Liver (tissue), 9 donors: ENCODE results near the gene MRLN. TPM values are rescaled to one million over a fixed set of nuclear protein-coding genes. Genes with fewer than 3 reads are reported as not detected.

Experiments
- DNase-seq: peaks from one replicate; pipeline ENCODE4 v3.0.0-alpha.2; 2017; ENCODE audit warnings: low spot score
- H3K27ac ChIP-seq, 2 donors: one replicate each; pipeline ENCODE4 v1.7.0; 2013; ENCODE audit warnings: inconsistent platforms in 2 of 2, low read length in 2 of 2, control low read depth in 1 of 2, low read depth in 1 of 2, mild to moderate bottlenecking in 1 of 2
- H3K27me3 ChIP-seq, 4 donors: one replicate each; pipeline versions ENCODE4 v1.6.1 to v1.7.0; 2013; ENCODE audit warnings: low read length in 3 of 4, inconsistent platforms in 1 of 4, mild to moderate bottlenecking in 1 of 4, moderate library complexity in 1 of 4; ENCODE audit not compliant: control insufficient read depth in 4 of 4, insufficient read depth in 4 of 4
- H3K36me3 ChIP-seq, 4 donors: one replicate each; pipeline versions ENCODE4 v1.6.1 to v1.7.0; 2013; ENCODE audit warnings: low read length in 3 of 4, mild to moderate bottlenecking in 3 of 4, low read depth in 1 of 4, moderate library complexity in 1 of 4; ENCODE audit not compliant: control insufficient read depth in 4 of 4, insufficient read depth in 3 of 4
- H3K4me1 ChIP-seq, 4 donors: one replicate each; pipeline versions ENCODE4 v1.6.1 to v1.7.0; 2013; ENCODE audit warnings: low read length in 3 of 4, mild to moderate bottlenecking in 3 of 4, moderate library complexity in 1 of 4; ENCODE audit not compliant: control insufficient read depth in 4 of 4, insufficient read depth in 4 of 4
- H3K4me3 ChIP-seq, 3 donors: one replicate each; pipeline versions ENCODE4 v1.6.1 to v1.7.0; 2013; ENCODE audit warnings: low read length in 3 of 3, control low read depth in 1 of 3, low read depth in 1 of 3, mild to moderate bottlenecking in 1 of 3
- H3K9ac ChIP-seq, 2 donors: one replicate each; pipeline ENCODE4 v1.7.0; 2013; ENCODE audit warnings: low read length in 2 of 2, mild to moderate bottlenecking in 2 of 2, moderate library complexity in 2 of 2, control low read depth in 1 of 2, low read depth in 1 of 2
- H3K9me3 ChIP-seq, 4 donors: one replicate each; pipeline versions ENCODE4 v1.6.1 to v1.7.0; 2013; ENCODE audit warnings: low read length in 3 of 4; ENCODE audit not compliant: control insufficient read depth in 4 of 4
- ATF3 ChIP-seq: IDR thresholded peaks from 2 replicates; pipeline ENCODE4 v1.6.1; 2016; ENCODE audit warnings: antibody characterized with exemption
- EGR1 ChIP-seq, 2 donors: IDR thresholded peaks; 2 replicates each; pipeline ENCODE4 v1.6.1; 2016 to 2018; ENCODE audit warnings: antibody characterized with exemption in 2 of 2, low read depth in 2 of 2
- FOXA1 ChIP-seq: IDR thresholded peaks from 2 replicates; pipeline ENCODE4 v1.6.1; 2016; ENCODE audit warnings: antibody characterized with exemption
- FOXA2 ChIP-seq: IDR thresholded peaks from 2 replicates; pipeline ENCODE4 v1.6.1; 2016; ENCODE audit warnings: antibody characterized with exemption
- GABPA ChIP-seq, 2 donors: IDR thresholded peaks in 1 of 2; conservative IDR thresholded peaks in 1 of 2; 2 replicates each; pipeline ENCODE4 v1.6.1; 2016; ENCODE audit warnings: antibody characterized with exemption in 2 of 2, mild to moderate bottlenecking in 1 of 2, moderate library complexity in 1 of 2
- HNF4A ChIP-seq, 2 donors: conservative IDR thresholded peaks; 2 replicates each; pipeline ENCODE4 v1.6.1; 2016; ENCODE audit warnings: antibody characterized with exemption in 2 of 2, mild to moderate bottlenecking in 2 of 2
- HNF4G ChIP-seq: IDR thresholded peaks from 2 replicates; pipeline ENCODE4 v1.6.1; 2016; ENCODE audit warnings: antibody characterized with exemption
- JUND ChIP-seq, 2 donors: IDR thresholded peaks; 2 replicates each; pipeline ENCODE4 v1.6.1; 2016; ENCODE audit warnings: antibody characterized with exemption in 2 of 2
- NR2F2 ChIP-seq: IDR thresholded peaks from 2 replicates; pipeline ENCODE4 v1.6.1; 2016; ENCODE audit warnings: antibody characterized with exemption
- RAD21 ChIP-seq, 2 donors: IDR thresholded peaks; 2 replicates each; pipeline ENCODE4 v1.6.1; 2016; ENCODE audit warnings: antibody characterized with exemption in 2 of 2, mild to moderate bottlenecking in 2 of 2
- RXRA ChIP-seq, 2 donors: IDR thresholded peaks; 2 replicates each; pipeline ENCODE4 v1.6.1; 2017 to 2018; ENCODE audit warnings: antibody characterized with exemption in 2 of 2, mild to moderate bottlenecking in 1 of 2
- SP1 ChIP-seq: IDR thresholded peaks from 2 replicates; pipeline ENCODE4 v1.6.1; 2018; ENCODE audit warnings: antibody characterized with exemption, mild to moderate bottlenecking
- TAF1 ChIP-seq: conservative IDR thresholded peaks from 2 replicates; pipeline ENCODE4 v1.6.1; 2016; ENCODE audit warnings: antibody characterized with exemption, mild to moderate bottlenecking
- YY1 ChIP-seq: IDR thresholded peaks from 2 replicates; pipeline ENCODE4 v1.6.1; 2016; ENCODE audit warnings: antibody characterized with exemption, mild to moderate bottlenecking
- ZBTB33 ChIP-seq: IDR thresholded peaks from 2 replicates; pipeline ENCODE4 v1.6.1; 2016; ENCODE audit warnings: antibody characterized with exemption
- WGBS: extraction: QIAGEN DNeasy Blood & Tissue Kit; methylation state at CpG from one replicate; pipeline ENCODE4 v1.1.7; 2013; 5-methylcytosine and 5-hydroxymethylcytosine counted together
- polyA plus RNA-seq, 2 donors: library from polyadenylated mRNA; stranded (reverse) in 1 of 2; unstranded in 1 of 2; fragments of 200-250 nt in 1 of 2; fragments of >200 nt in 1 of 2; fragmentation: Nextera tagmentation in 1 of 2; extraction: Ambion mirVana in 1 of 2; gene quantifications; one replicate each; pipeline versions ENCODE4 v1.2.1 to v1.2.3, GENCODE V29; 2013 to 2015
- total RNA-seq, 2 donors: library from RNA; depleted of rRNA; stranded (reverse); fragments of >200 nt; gene quantifications; one replicate each; pipeline ENCODE4 v1.2.3, GENCODE V29; 2014
- TF ChIP-seq, protein P1 (sequence below): IDR thresholded peaks from 2 replicates; pipeline ENCODE4 v1.6.1; 2016; ENCODE audit warnings: antibody characterized with exemption, mild to moderate bottlenecking
- TF ChIP-seq, protein P2 (sequence below): fragments of 150-350 bp; IDR thresholded peaks from 2 replicates; pipeline ENCODE4 v1.5.1; 2017; ENCODE audit warnings: improper control_type of control experiment, low read depth, low read length; ENCODE audit not compliant: missing input control
- TF ChIP-seq, protein P3 (sequence below): IDR thresholded peaks from 2 replicates; pipeline ENCODE4 v1.6.1; 2016; ENCODE audit warnings: antibody characterized with exemption
- donor health status: healthy.
- donor health status: healthy.
- donor health status: healthy.
- donor health status: healthy.
- donor health status: healthy.

Gene MRLN
- total and polyA plus RNA-seq, 4 donors: not detected

GRCh38 chr10:59741048-59741447, 12.2 kb downstream of the MRLN start (continued):
- no peak for TF ChIP-seq GABPA (IDR thresholded peaks at IDR 0.05 in 1 of 2, conservative IDR thresholded peaks at IDR 0.05 in 1 of 2)
- TF ChIP-seq, protein P1, sequence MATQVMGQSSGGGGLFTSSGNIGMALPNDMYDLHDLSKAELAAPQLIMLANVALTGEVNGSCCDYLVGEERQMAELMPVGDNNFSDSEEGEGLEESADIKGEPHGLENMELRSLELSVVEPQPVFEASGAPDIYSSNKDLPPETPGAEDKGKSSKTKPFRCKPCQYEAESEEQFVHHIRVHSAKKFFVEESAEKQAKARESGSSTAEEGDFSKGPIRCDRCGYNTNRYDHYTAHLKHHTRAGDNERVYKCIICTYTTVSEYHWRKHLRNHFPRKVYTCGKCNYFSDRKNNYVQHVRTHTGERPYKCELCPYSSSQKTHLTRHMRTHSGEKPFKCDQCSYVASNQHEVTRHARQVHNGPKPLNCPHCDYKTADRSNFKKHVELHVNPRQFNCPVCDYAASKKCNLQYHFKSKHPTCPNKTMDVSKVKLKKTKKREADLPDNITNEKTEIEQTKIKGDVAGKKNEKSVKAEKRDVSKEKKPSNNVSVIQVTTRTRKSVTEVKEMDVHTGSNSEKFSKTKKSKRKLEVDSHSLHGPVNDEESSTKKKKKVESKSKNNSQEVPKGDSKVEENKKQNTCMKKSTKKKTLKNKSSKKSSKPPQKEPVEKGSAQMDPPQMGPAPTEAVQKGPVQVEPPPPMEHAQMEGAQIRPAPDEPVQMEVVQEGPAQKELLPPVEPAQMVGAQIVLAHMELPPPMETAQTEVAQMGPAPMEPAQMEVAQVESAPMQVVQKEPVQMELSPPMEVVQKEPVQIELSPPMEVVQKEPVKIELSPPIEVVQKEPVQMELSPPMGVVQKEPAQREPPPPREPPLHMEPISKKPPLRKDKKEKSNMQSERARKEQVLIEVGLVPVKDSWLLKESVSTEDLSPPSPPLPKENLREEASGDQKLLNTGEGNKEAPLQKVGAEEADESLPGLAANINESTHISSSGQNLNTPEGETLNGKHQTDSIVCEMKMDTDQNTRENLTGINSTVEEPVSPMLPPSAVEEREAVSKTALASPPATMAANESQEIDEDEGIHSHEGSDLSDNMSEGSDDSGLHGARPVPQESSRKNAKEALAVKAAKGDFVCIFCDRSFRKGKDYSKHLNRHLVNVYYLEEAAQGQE: no peak

DNA sequence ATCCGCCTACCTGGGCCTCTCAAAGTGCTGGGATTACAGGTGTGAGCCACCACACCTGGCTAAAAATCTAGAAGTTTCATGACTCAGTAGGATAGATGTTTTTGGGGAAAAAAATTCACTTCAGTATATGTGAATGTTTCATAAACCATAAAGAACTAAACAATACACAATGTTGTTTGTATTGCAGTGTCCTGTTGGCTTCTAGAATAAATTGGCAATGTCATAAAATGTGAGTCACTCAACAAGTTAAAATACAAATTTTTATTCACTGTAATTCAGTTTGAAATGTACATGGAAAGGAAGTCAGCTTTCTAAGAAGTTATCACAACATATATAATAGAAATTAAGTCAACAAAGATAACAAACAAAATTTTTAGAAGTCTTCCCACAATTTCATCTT, 16.5 kb downstream of the MRLN start:
- Histone ChIP-seq H3K27me3 (peaks cover 0 to 3% (median 0%) of the 10 kb centered on the region in 4 donors), H3K36me3 (no peaks in the 10 kb centered on the region), H3K27ac (no peak overlapping the region), H3K4me3 (no peak overlapping the region), H3K4me1 (no peaks in the 10 kb centered on the region), H3K9ac (no peak overlapping the region), H3K9me3 (no peaks in the 10 kb centered on the region)
- no peak for DNase-seq
- WGBS: 97% methylated on average over 1 of the region's 1 CpG
- TF ChIP-seq HNF4A (conservative IDR thresholded peaks at IDR 0.05) (no peak), EGR1 (IDR thresholded peaks at IDR 0.05; ENCODE audit: low read depth in 2 of 2) (no peak), FOXA1 (no peak), FOXA2 (no peak), YY1 (no peak), ZBTB33 (no peak), ATF3 (no peak), SP1 (no peak), HNF4G (no peak), GABPA (IDR thresholded peaks at IDR 0.05 in 1 of 2, conservative IDR thresholded peaks at IDR 0.05 in 1 of 2) (no peak), TAF1 (no peak), NR2F2 (no peak), RAD21 (IDR thresholded peaks at IDR 0.05) (no peak), RXRA (IDR thresholded peaks at IDR 0.05) (no peak), JUND (IDR thresholded peaks at IDR 0.05) (no peak)
- TF ChIP-seq, protein P2, sequence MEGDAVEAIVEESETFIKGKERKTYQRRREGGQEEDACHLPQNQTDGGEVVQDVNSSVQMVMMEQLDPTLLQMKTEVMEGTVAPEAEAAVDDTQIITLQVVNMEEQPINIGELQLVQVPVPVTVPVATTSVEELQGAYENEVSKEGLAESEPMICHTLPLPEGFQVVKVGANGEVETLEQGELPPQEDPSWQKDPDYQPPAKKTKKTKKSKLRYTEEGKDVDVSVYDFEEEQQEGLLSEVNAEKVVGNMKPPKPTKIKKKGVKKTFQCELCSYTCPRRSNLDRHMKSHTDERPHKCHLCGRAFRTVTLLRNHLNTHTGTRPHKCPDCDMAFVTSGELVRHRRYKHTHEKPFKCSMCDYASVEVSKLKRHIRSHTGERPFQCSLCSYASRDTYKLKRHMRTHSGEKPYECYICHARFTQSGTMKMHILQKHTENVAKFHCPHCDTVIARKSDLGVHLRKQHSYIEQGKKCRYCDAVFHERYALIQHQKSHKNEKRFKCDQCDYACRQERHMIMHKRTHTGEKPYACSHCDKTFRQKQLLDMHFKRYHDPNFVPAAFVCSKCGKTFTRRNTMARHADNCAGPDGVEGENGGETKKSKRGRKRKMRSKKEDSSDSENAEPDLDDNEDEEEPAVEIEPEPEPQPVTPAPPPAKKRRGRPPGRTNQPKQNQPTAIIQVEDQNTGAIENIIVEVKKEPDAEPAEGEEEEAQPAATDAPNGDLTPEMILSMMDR: no peak
- TF ChIP-seq, protein P3, sequence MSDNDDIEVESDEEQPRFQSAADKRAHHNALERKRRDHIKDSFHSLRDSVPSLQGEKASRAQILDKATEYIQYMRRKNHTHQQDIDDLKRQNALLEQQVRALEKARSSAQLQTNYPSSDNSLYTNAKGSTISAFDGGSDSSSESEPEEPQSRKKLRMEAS: no peak
- TF ChIP-seq, protein P1: no peak
